B cell (primary cell): ENCODE measurements around the gene ASTL.

Experiments used
- CTCF ChIP-seq: fragments of 200-600 bp; IDR thresholded peaks from one replicate; pipeline ENCODE4 v1.8.0; 2022; ENCODE audit warnings: antibody characterized with exemption, mild to moderate bottlenecking
- EZH2 ChIP-seq: IDR thresholded peaks from 2 replicates; pipeline ENCODE4 v1.6.1; 2012; ENCODE audit warnings: borderline replicate concordance, low read depth, mild to moderate bottlenecking, moderate library complexity, low read length; ENCODE audit not compliant: insufficient read depth, poor library complexity, severe bottlenecking

- TF ChIP-seq CTCF (no peak), EZH2 (no peak)
Observed at GRCh38 chr2:96135171-96135570, 3.1 kb downstream of the ASTL start.
